HG03066 (cell line): Measurements from ENCODE around the gene TNFAIP8L3.

Experiments used
- ATAC-seq: cut with Tn5 transposase; IDR thresholded peaks from one replicate; pipeline ENCODE4 v1.9.1; 2021; ENCODE audit warnings: low read depth; ENCODE audit not compliant: unreplicated experiment

The TNFAIP8L3 gene

GRCh38 chr15:51016615-51017014 lies 78.1 kb downstream of the TNFAIP8L3 start:
- no peak for ATAC-seq

- no peak for ATAC-seq
Observed at GRCh38 chr15:51011212-51011611, 83.5 kb downstream of the TNFAIP8L3 start.

DNA sequence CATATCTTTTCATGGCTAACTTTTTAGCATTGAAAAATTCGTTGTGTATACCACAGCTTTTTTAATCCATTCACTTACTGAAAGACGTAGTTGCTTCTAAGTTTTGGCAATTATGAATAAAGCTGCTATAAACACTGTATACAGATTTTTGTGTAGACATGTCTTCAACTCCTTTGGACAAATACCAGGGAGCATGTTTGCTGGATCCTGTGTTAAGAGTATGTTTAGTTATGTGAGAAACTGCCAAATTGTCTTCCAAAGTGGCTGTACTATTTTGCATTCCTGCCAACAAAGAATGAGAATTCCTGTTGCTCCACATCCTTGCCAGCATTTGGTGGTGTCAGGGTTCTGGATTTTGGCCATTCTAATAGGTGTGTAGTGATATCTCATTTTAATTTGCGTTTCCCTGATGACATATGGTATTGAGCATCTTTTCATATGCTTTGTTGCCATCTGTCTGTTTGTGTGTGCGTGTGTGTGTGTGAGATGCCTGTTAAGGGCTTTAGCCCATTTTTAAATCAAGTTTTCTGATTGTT lies 87.5 kb downstream of the TNFAIP8L3 start:
- no peak for ATAC-seq
